A673 (cell line): ENCODE results near the gene MYH10. TPM values are rescaled to one million over a fixed set of nuclear protein-coding genes. Genes with fewer than 3 reads are reported as not detected.
A peak's percentile ranks its signal among the peaks of the same experiment; 100 is the strongest.

Experiments
- BruUV-seq: library from RNA; stranded (reverse); fragments of 400-500 nt; replicated peaks from 2 replicates; lab custom pipeline; 2021; lab: Mats Ljungman, UMichigan
- CTCF ChIA-PET: fragments of 300-600 bp; sonication (Branson Sonifier 250); formaldehyde crosslinking; loops from one replicate; lab custom pipeline; 2022; ENCODE audit warnings: antibody characterized with exemption; lab: Charles Lee
- POLR2A ChIA-PET: fragments of 300-600 bp; sonication (Branson Sonifier 250); formaldehyde crosslinking; loops from one replicate; lab custom pipeline; 2022; ENCODE audit warnings: antibody characterized with exemption; ENCODE audit not compliant: low non-redundant PET; lab: Charles Lee
- DNase-seq: peaks from one replicate; pipeline ENCODE4 v3.0.0-alpha.2; 2015; ENCODE audit warnings: low spot score
- H3K27ac ChIP-seq: fragments of 200-600 bp; sonication (generic); 2 replicates; pipeline ENCODE4 v1.5.1; 2016; ENCODE audit warnings: mixed run types, low read depth, mild to moderate bottlenecking, mixed read lengths, antibody characterized with exemption, low read length; ENCODE audit not compliant: poor library complexity, severe bottlenecking
- H3K27me3 ChIP-seq: fragments of 200-600 bp; sonication (generic); replicated peaks from 2 replicates; pipeline ENCODE4 v1.6.1; 2017; ENCODE audit warnings: mixed run types, low read depth, mild to moderate bottlenecking, mixed read lengths, antibody characterized with exemption, low read length; ENCODE audit not compliant: insufficient read depth, poor library complexity
- H3K36me3 ChIP-seq: fragments of 200-600 bp; sonication (generic); 2 replicates; pipeline ENCODE4 v1.6.1; 2016; ENCODE audit warnings: mixed run types, mild to moderate bottlenecking, mixed read lengths, antibody characterized with exemption, low read length; ENCODE audit not compliant: insufficient read depth, poor library complexity, severe bottlenecking
- H3K4me1 ChIP-seq: fragments of 200-600 bp; sonication (generic); 2 replicates; pipeline ENCODE4 v1.6.1; 2017; ENCODE audit warnings: mixed run types, mild to moderate bottlenecking, mixed read lengths, antibody characterized with exemption, low read length; ENCODE audit not compliant: insufficient read depth, poor library complexity, severe bottlenecking
- H3K4me3 ChIP-seq: fragments of 200-600 bp; sonication (generic); 2 replicates; pipeline ENCODE4 v1.5.1; 2016; ENCODE audit warnings: low read depth, mixed run types, mild to moderate bottlenecking, mixed read lengths, low read length; ENCODE audit not compliant: poor library complexity, severe bottlenecking
- H3K9me3 ChIP-seq: fragments of 200-600 bp; sonication (generic); 2 replicates; pipeline ENCODE4 v1.6.1; 2016; ENCODE audit warnings: mixed run types, low read depth, mild to moderate bottlenecking, mixed read lengths, antibody characterized with exemption, low read length; ENCODE audit not compliant: poor library complexity, severe bottlenecking
- CTCF ChIP-seq: fragments of 300-800, 200-600 bp; sonication (generic); conservative IDR thresholded peaks from 2 replicates; pipeline ENCODE4 v1.5.1; 2017; ENCODE audit warnings: low read depth, mild to moderate bottlenecking, antibody characterized with exemption, low read length, moderate library complexity, mixed read lengths
- EZH2 ChIP-seq: fragments of 200-600 bp; sonication (generic); IDR thresholded peaks from 2 replicates; pipeline ENCODE4 v1.6.1; 2017; ENCODE audit warnings: borderline replicate concordance, low read depth, mild to moderate bottlenecking, mixed read lengths, antibody characterized with exemption, low read length; ENCODE audit not compliant: poor library complexity, severe bottlenecking
- intact Hi-C: fragments of 100-400 bp; cut with micrococcal nuclease; formaldehyde crosslinking; loops from one replicate; pipeline ENCODE4 v1.10.0; 2022; ENCODE audit not compliant: unreplicated experiment
- total RNA-seq: library from RNA; stranded (reverse); gene quantifications from 2 replicates; pipeline ENCODE4 v1.2.3, GENCODE V29; 2021

Gene MYH10
- total RNA-seq, 1 experiment from 2014 or later: 129 TPM

DNA sequence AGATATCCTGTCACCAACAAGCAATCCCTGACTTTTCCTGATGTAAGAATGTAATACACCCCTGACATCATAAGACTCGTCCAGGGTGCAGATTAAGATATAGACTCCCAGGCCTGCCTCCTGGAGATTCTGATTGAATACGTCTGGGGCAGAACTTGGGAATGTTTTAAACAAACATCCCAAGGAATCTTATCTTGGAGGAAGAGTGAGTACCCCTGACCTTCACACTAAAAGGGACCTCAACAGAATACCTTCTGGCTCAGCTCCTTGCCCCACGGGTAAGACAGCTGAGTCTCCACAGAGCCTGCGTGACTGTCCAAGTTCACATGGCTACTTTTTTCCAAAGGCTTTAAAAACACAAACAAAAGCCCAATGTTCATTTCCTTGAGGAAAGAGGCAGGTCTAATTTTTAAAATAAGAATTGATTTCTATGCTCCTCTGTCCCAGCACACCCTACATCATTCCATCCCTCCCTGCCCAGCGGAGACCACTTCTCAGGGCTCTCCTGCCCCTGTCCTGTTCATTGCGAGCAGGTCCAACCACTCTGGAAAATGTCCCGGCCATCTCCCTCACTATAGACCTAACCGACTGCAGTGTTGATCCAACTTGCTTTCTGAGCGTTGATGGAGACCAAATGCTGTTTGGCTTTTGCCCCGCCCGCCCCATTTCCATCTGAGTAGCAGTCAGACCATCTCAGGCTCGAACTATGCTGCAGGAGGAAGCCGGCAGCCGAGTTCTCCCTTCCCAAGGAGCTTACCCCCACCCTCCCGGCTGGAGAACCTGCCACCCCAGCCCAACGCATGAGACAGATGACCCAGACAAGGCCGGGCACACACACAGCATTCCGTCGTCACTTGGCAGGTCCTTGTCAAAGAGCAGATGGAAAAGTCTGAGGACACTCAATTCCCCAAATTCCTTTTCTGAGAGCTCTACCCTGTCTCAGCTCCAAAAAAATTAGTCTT is 44.1 kb upstream of the MYH10 start:
- intact Hi-C loops: no loop called here
- Histone ChIP-seq H3K4me3 (no peak overlapping the region), H3K36me3 (no peaks in the 10 kb centered on the region), H3K27me3 (no peaks in the 10 kb centered on the region), H3K27ac (peak overlapping the region; percentile 23), H3K4me1 (peaks cover 28% of the 10 kb centered on the region), H3K9me3 (peaks cover 11% of the 10 kb centered on the region)
- ChIA-PET CTCF (no interaction called here), POLR2A (interaction anchor here (0.6 kb wide), 1 partner anchor 15 kb away, joined by 6 read pairs; no protein-coding TSS in a partner anchor)
- BruUV-seq: no TSS peak
- TF ChIP-seq EZH2 (no peak), CTCF (no peak)
- no peak for DNase-seq

DNA sequence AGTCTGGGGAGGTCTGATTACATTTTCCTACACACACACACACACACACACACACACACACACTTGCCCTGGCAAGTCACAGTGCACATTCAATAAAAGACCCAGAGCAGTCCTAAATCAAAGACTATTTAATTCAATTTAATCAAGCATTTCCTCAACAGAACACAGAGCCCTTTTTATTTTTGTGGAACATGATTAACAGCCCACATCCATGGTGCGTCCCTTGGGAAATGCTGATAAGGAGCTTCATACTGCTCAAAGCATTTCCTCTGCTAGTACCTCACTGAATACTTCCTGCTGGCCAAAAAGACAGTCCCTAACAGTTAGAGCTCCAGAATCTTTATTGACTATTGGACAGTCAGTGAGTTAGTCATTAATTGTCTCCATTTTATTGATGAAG is 43.1 kb upstream of the MYH10 start:
- no peak overlapping the region for H3K4me3 ChIP-seq
- H3K27ac ChIP-seq: peak overlapping the region; percentile 13
- CTCF ChIA-PET: no interaction called here
- peaks cover 28% of the 10 kb centered on the region for H3K4me1 ChIP-seq
- DNase-seq: peak; percentile 95
- H3K9me3 ChIP-seq: peaks cover 7% of the 10 kb centered on the region
- TF ChIP-seq CTCF (no peak), EZH2 (no peak)
- BruUV-seq: no TSS peak
- intact Hi-C loops: no loop called here
- POLR2A ChIA-PET: no interaction called here
- no peaks in the 10 kb centered on the region for H3K27me3 ChIP-seq
- no peaks in the 10 kb centered on the region for H3K36me3 ChIP-seq

GRCh38 chr17:8672326-8672725 is 41.8 kb upstream of the MYH10 start:
- CTCF ChIA-PET: no interaction called here
- H3K4me1 ChIP-seq: peaks cover 28% of the 10 kb centered on the region
- no peak overlapping the region for H3K27ac ChIP-seq
- no peaks in the 10 kb centered on the region for H3K9me3 ChIP-seq
- POLR2A ChIA-PET: no interaction called here
- intact Hi-C loops: no loop called here
- H3K27me3 ChIP-seq: no peaks in the 10 kb centered on the region
- no peak for DNase-seq
- no peaks in the 10 kb centered on the region for H3K36me3 ChIP-seq
- no peak overlapping the region for H3K4me3 ChIP-seq
- TF ChIP-seq EZH2: no peak
- no peak for TF ChIP-seq CTCF
- BruUV-seq: no TSS peak
